ENCODE measurements around the gene AMN1.
"Not testable (repeated sequence)": the region's sequence is repeated elsewhere in the genome, so short reads cannot be mapped to it uniquely, and the experiment has no call there.

The AMN1 gene

GRCh38 chr12:31682136-31682962 lies 46.5 kb downstream of the AMN1 start:
- DNase-seq (ENCODE audit: low spot score): peak; percentile 42

GRCh38 chr12:31672521-31672920 lies 56.3 kb downstream of the AMN1 start:
- no peak for DNase-seq (ENCODE audit: low spot score)

- DNase-seq (ENCODE audit: low spot score): not testable (repeated sequence)
Observed at GRCh38 chr12:31669582-31669981, 59.2 kb downstream of the AMN1 start.

- no peak for DNase-seq (ENCODE audit: low spot score)
Observed at GRCh38 chr12:31669020-31669419, 59.8 kb downstream of the AMN1 start.

- no peak for DNase-seq (ENCODE audit: low spot score)
Observed at GRCh38 chr12:31664038-31664437, 64.8 kb downstream of the AMN1 start.

GRCh38 chr12:31663576-31663975 lies 65.2 kb downstream of the AMN1 start:
- DNase-seq (ENCODE audit: low spot score): no peak

- DNase-seq (ENCODE audit: low spot score): no peak
Observed at GRCh38 chr12:31662176-31662849, 66.5 kb downstream of the AMN1 start.

- DNase-seq (ENCODE audit: low spot score): peak; percentile 61
Observed at GRCh38 chr12:31659087-31659942, 69.5 kb downstream of the AMN1 start, which contains the start of gene ETFBKMT. Gene ETFBKMT, plus strand, starts transcription at chr12:31659688. Its CDS starts 2,266 bp downstream, at chr12:31661954.

GRCh38 chr12:31658471-31659086 lies 70.2 kb downstream of the AMN1 start:
- DNase-seq (ENCODE audit: low spot score): no peak

GRCh38 chr12:31655792-31656191 lies 73.0 kb downstream of the AMN1 start:
- no peak for DNase-seq (ENCODE audit: low spot score)

GRCh38 chr12:31655208-31655607 lies 73.6 kb downstream of the AMN1 start:
- no peak for DNase-seq (ENCODE audit: low spot score)

GRCh38 chr12:31651893-31652521 lies 76.8 kb downstream of the AMN1 start:
- DNase-seq (ENCODE audit: low spot score): no peak

GRCh38 chr12:31650918-31651317 lies 77.9 kb downstream of the AMN1 start:
- no peak for DNase-seq (ENCODE audit: low spot score)

GRCh38 chr12:31647086-31647491 lies 81.7 kb downstream of the AMN1 start:
- no peak for DNase-seq (ENCODE audit: low spot score)

GRCh38 chr12:31645924-31646323 lies 82.9 kb downstream of the AMN1 start:
- no peak for DNase-seq (ENCODE audit: low spot score)

- no peak for DNase-seq (ENCODE audit: low spot score)
Observed at GRCh38 chr12:31644536-31644935, 84.3 kb downstream of the AMN1 start.

GRCh38 chr12:31641509-31642090 lies 87.2 kb downstream of the AMN1 start:
- DNase-seq (ENCODE audit: low spot score): no peak

- DNase-seq (ENCODE audit: low spot score): no peak
Observed at GRCh38 chr12:31634620-31635019, 94.2 kb downstream of the AMN1 start.

- DNase-seq (ENCODE audit: low spot score): no peak
Observed at GRCh38 chr12:31633464-31633863, 95.4 kb downstream of the AMN1 start.

GRCh38 chr12:31631809-31632208 lies 97.0 kb downstream of the AMN1 start:
- DNase-seq (ENCODE audit: low spot score): no peak

All from HuH-7.5 (cell line).